ENCODE results near the gene PTPRU.

The PTPRU gene

GRCh38 chr1:29247571-29248273, 11.4 kb downstream of the PTPRU start:
- DNase-seq, result no peak

GRCh38 chr1:29248409-29248808, 12.1 kb downstream of the PTPRU start:
- DNase-seq, result no peak

DNA sequence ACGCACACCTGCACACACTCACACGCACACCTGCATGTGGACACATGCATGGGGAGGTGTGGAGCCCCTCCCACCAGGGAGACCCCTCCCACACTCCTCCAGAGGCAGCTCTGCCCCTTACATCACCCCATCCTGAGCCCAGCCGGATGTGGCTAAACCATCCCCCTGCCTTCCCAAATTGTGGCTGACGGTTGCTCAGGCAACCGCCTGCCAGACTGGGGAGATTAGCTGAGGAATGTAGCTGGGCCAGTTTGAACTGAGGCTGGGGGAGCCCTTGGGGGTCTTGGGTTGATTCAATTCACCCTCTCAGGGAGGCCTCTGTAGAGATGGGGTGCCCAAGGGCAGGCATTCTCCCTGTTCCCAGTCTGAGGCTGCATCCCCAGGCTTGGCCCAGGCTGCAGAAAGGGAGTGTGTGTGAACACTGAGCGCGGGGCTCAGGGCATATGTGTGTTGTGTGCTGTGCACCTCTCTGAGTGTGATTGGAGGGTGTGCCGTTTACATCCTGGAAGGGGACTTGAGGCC, 12.9 kb downstream of the PTPRU start:
- no peak for DNase-seq

- no peak for DNase-seq
Measured at GRCh38 chr1:29249951-29250581, 13.7 kb downstream of the PTPRU start.

- no peak for DNase-seq
Measured at GRCh38 chr1:29251164-29252124, 15.1 kb downstream of the PTPRU start.

DNA sequence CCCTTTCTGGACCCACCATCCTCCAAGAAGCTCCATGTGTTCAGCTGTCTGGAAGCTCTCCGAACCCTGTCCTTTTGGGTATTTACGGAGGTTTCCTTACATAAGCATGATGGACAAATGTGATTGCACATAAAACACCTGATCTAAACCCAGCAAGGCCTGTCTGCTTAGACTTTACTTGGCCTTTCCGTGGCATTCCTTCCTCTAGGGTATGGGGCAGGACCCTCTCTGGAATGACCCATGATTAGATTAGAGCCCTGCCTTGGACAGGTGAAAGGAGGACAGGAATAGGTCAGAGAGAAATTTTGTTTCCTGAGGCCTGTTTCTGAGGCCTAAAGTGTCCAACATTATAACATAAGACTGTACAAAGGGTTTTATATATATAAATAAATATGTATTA, 16.9 kb downstream of the PTPRU start:
- no peak for DNase-seq

DNA sequence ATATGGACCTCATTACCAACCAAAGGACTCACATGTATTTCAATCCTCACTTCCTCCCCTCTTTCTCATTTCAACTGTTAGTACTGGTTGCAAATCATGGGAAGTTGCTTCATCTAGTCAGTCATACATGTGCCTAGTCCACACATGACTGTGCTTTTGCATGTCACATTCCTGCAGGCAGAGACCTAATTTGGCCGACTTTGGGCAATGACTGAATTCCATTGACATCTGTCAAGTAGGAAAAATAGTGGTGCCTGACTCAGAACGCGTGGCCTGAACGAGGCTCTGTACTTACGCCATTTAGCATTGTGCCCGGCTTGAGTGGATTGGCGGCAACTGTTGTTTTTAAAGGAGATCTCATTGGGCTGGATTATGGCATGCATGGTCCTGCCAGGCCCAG, 18.0 kb downstream of the PTPRU start:
- DNase-seq, result no peak

GRCh38 chr1:29255134-29255666, 18.9 kb downstream of the PTPRU start:
- no peak for DNase-seq

DNA sequence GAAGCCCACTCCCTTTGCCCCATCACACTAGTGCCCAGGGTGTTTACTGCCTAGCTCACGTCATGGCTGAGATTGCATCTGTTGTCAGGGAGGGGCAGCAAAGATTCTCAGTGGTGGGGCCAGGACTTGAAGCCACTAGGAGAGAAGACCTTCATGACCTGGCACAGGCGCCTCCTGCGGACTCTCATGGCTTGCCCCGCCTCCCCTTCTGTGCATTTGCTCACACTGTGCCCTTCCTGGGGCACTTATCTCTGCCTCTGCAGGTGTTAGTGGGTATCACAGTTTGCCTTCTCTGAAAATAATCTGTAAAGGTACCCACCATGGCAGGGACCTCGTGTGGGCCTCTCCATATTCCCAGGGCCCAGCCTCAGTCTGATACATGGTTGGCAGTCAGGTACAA, 20.1 kb downstream of the PTPRU start:
- DNase-seq, result no peak

DNA sequence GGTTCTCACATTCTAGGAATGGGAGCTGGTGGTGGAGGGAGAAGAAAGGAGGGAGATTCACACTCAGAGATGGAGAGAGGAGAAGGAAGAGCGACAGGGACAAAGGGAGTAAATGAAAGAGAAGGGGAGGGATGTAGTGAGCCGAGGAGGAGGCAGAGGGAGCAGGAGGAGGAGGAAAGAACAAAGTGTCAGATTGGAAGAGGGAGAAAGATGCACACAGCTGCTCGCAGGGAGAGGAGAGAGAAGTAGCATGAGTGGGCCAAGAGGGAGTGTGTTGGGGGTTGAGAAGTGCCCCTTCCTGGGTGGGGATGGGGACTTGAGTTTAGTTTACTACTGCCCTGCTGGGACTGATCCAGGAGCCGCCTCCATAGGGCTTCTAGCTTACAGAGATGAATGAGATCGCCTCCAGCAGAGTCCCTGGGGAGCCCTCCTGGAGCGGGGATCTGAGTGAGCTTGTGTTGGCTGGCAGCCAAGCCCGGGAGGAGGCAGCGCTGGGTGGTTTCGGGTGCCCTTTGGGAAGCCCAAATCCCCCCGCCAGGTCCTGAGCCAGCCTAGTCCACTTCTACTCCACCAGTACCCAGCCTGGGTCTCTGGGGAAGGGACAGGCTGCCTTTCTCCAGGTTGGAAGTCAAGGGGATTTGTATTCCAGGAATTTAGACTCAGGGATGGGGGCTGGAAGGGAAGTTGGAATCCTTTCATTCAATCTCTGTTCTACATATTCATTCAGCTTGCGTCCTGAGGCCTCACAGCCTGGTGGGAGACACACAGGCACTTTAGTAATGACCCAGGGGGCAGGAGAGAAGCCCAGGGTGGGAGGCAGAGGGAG, 20.9 kb downstream of the PTPRU start:
- DNase-seq, result no peak

- no peak for DNase-seq
Measured at GRCh38 chr1:29258189-29258975, 22.1 kb downstream of the PTPRU start.

- no peak for DNase-seq
Measured at GRCh38 chr1:29258976-29259801, 22.9 kb downstream of the PTPRU start.

DNA sequence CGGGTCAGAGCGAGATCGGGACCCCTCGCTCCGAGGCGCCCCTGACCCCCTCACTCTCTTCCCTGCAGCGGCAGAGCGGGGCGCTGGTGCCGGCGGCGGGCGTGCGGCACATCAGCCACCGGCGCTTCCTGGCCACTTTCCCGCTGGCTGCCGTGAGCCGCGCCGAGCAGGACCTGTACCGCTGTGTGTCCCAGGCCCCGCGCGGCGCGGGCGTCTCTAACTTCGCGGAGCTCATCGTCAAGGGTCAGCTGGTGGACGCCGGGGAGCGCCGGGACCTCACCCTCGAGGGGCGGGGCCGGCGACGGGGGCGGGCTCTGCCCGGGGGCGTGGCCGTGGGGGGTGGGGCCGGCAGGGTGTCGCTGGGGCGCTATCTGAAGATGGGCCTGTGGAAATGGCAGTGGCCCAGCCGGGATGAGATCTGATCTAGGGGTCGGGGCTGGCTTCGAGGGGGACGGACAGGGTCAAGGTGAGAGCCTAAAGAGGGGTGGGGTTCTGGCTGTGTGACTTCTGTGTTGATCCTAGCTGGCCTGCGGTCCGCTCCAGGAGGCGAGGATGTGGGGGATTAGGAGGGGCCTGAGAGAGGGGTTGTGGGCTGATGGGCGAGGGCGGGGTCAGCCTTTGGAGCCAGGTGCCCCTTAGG, 23.6 kb downstream of the PTPRU start:
- DNase-seq, result no peak

GRCh38 chr1:29260531-29260930, 24.2 kb downstream of the PTPRU start:
- no peak for DNase-seq

- no peak for DNase-seq
Measured at GRCh38 chr1:29264773-29265389, 28.6 kb downstream of the PTPRU start.

- no peak for DNase-seq
Measured at GRCh38 chr1:29266912-29267311, 30.6 kb downstream of the PTPRU start.

- no peak for DNase-seq
Measured at GRCh38 chr1:29267321-29268070, 31.2 kb downstream of the PTPRU start.

- DNase-seq, result no peak
Measured at GRCh38 chr1:29269382-29269781, 33.1 kb downstream of the PTPRU start.

Measured in CD4-positive, alpha-beta T cell treated with Interleukin-15 for 1 hour (primary cell).